ENCODE results near the gene C8B.

DNA sequence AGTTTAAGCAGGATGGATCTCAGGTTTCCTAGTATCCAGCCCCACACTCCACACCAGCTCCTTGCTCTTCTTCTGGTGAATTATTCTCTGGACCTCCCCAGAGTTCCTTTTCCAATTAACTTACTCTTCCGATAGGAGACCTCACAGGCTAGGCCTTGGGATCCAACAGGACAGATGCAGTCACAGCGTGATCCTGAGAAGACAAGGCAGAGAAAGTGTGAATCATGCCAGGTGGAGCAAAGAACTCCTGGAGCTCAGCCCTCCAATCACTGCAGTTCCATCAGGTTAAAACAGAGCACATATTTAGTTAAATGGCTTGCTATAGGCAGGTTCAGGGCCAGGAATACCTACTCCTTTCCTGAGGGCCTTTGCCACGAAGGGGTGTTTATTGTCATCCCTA lies 34.1 kb downstream of the C8B start:
- TF ChIP-seq POLR2AphosphoS5 (IDR thresholded peaks at IDR 0.05; ENCODE audit: low read depth, low read length): no peak
- no peak for TF ChIP-seq TAF1 (IDR thresholded peaks at IDR 0.05; ENCODE audit: borderline replicate concordance, insufficient read depth, low read length)
- no peak for TF ChIP-seq REST (IDR thresholded peaks at IDR 0.05; ENCODE audit: insufficient read depth in 1 of 2, low read depth in 2 of 2, low read length in 2 of 2)
- TF ChIP-seq FOXP2 (optimal IDR thresholded peaks at IDR 0.05; ENCODE audit: borderline replicate concordance, extremely low read depth, extremely low read length, insufficient read depth): no peak
